Trophoblast cell (in vitro differentiated cells and primary cell): Measurements from ENCODE around the gene GNAS.

Experiments used
- DNase-seq, 2 donors: peaks; one replicate each; pipeline ENCODE4 v3.0.0-alpha.2; 2016
- H2AFZ ChIP-seq: 2 replicates; pipeline ENCODE4 v1.6.1; 2013; ENCODE audit warnings: low read length, moderate library complexity, mild to moderate bottlenecking; ENCODE audit not compliant: insufficient read depth, poor library complexity
- H2AK5ac ChIP-seq: 2 replicates; pipeline ENCODE4 v1.6.1; 2013; ENCODE audit warnings: mild to moderate bottlenecking, low read length
- H2BK120ac ChIP-seq: 2 replicates; pipeline ENCODE4 v1.6.1; 2013; ENCODE audit warnings: low read length, mild to moderate bottlenecking, moderate library complexity; ENCODE audit not compliant: insufficient read depth, poor library complexity
- H2BK12ac ChIP-seq: 2 replicates; pipeline ENCODE4 v1.6.1; 2013; ENCODE audit warnings: mild to moderate bottlenecking, low read length, moderate library complexity
- H2BK5ac ChIP-seq: 2 replicates; pipeline ENCODE4 v1.6.1; 2013; ENCODE audit warnings: low read length, low read depth, moderate library complexity, mild to moderate bottlenecking; ENCODE audit not compliant: poor library complexity
- H3K14ac ChIP-seq: 2 replicates; pipeline ENCODE4 v1.6.1; 2013; ENCODE audit warnings: mild to moderate bottlenecking, low read length
- H3K18ac ChIP-seq: 2 replicates; pipeline ENCODE4 v1.6.1; 2013; ENCODE audit warnings: mild to moderate bottlenecking, low read length
- H3K23ac ChIP-seq: 2 replicates; pipeline ENCODE4 v1.6.1; 2013; ENCODE audit warnings: low read length
- H3K27ac ChIP-seq: 2 replicates; pipeline ENCODE4 v1.5.1; 2013; ENCODE audit warnings: low read depth, mild to moderate bottlenecking, inconsistent platforms, low read length, moderate library complexity
- H3K27me3 ChIP-seq: 2 replicates; pipeline ENCODE4 v1.6.1; 2013; ENCODE audit warnings: inconsistent platforms, mild to moderate bottlenecking, low read length, moderate library complexity; ENCODE audit not compliant: insufficient read depth
- H3K36me3 ChIP-seq, 2 experiments: 1 replicate in 1 of 2; 2 replicates in 1 of 2; pipeline ENCODE4 v1.6.1; 2013; ENCODE audit warnings: low read length in 2 of 2, mild to moderate bottlenecking in 2 of 2, moderate library complexity in 1 of 2; ENCODE audit not compliant: insufficient read depth in 2 of 2, control insufficient read depth in 1 of 2
- H3K4ac ChIP-seq: 2 replicates; pipeline ENCODE4 v1.6.1; 2013; ENCODE audit warnings: low read depth, mild to moderate bottlenecking, low read length, moderate library complexity
- H3K4me1 ChIP-seq, 2 experiments: 1 replicate in 1 of 2; 2 replicates in 1 of 2; pipeline ENCODE4 v1.6.1; 2013; ENCODE audit warnings: low read length in 2 of 2, mild to moderate bottlenecking in 2 of 2, moderate library complexity in 1 of 2; ENCODE audit not compliant: insufficient read depth in 2 of 2, control insufficient read depth in 1 of 2
- H3K4me2 ChIP-seq: 2 replicates; pipeline ENCODE4 v1.6.1; 2013; ENCODE audit warnings: inconsistent platforms, mild to moderate bottlenecking, low read length, moderate library complexity
- H3K4me3 ChIP-seq: 2 replicates; pipeline ENCODE4 v1.5.1; 2013; ENCODE audit warnings: mild to moderate bottlenecking, low read depth, low read length, inconsistent platforms
- H3K79me1 ChIP-seq: one replicate; pipeline ENCODE4 v1.6.1; 2013; ENCODE audit warnings: low read length
- H3K79me2 ChIP-seq: 2 replicates; pipeline ENCODE4 v1.6.1; 2013; ENCODE audit warnings: low read length, mild to moderate bottlenecking; ENCODE audit not compliant: control insufficient read depth, insufficient read depth, poor library complexity
- H3K9ac ChIP-seq: 2 replicates; pipeline ENCODE4 v1.6.1; 2013; ENCODE audit warnings: mild to moderate bottlenecking, low read length
- H3K9me3 ChIP-seq: 2 replicates; pipeline ENCODE4 v1.6.1; 2013; ENCODE audit warnings: low read depth, mild to moderate bottlenecking, control low read depth, inconsistent platforms, low read length; ENCODE audit not compliant: insufficient read depth
- H4K12ac ChIP-seq: 2 replicates; pipeline ENCODE4 v1.6.1; 2013; ENCODE audit warnings: low read depth, mild to moderate bottlenecking, low read length, moderate library complexity
- H4K8ac ChIP-seq: 2 replicates; pipeline ENCODE4 v1.6.1; 2013; ENCODE audit warnings: low read depth, mild to moderate bottlenecking, low read length, moderate library complexity
- H4K91ac ChIP-seq: one replicate; pipeline ENCODE4 v1.6.1; 2013; ENCODE audit warnings: low read depth, mild to moderate bottlenecking, low read length, moderate library complexity
- WGBS: extraction: QIAGEN DNeasy Blood & Tissue Kit; methylation state at CpG from one replicate; pipeline ENCODE4 v1.1.7; 2013; ENCODE audit warnings: missing lambda C conversion rate; ENCODE audit not compliant: insufficient read length, insufficient coverage; ENCODE audit errors: extremely low coverage; 5-methylcytosine and 5-hydroxymethylcytosine counted together

Gene GNAS

DNA sequence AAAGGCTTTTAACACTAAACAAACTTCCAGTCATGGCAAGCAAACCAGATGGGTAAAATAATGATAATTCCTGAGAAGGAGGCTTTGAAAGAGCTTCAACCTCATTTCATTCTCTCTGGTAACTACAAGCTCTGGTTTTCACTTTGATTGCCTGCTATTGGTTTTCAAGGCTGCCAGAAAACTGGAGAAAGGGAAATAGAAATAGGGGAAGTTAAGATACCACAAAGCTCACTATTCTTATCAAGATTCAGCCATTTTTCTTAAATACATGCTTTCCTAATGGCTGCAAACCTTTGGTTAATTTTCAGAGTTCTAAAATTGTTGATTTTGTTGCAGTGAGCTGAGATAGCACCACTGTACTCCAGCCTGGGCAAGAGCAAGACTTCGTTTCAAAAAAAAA is 86.0 kb downstream of the GNAS start:
- Histone ChIP-seq H3K27me3 (no peaks in the 10 kb centered on the region), H2BK12ac (no peak overlapping the region), H3K18ac (no peak overlapping the region), H2BK120ac (no peak overlapping the region), H3K4me1 (no peaks in the 10 kb centered on the region), H3K27ac (no peak overlapping the region), H3K36me3 (no peaks in the 10 kb centered on the region), H4K12ac (no peak overlapping the region), H4K91ac (no peak overlapping the region), H3K79me1 (no peaks in the 10 kb centered on the region), H3K23ac (no peak overlapping the region), H3K9ac (no peak overlapping the region), H3K9me3 (no peaks in the 10 kb centered on the region), H3K14ac (no peak overlapping the region), H2AFZ (no peak overlapping the region), H3K4me2 (no peak overlapping the region), H2AK5ac (no peak overlapping the region), H3K4me3 (no peak overlapping the region), H2BK5ac (no peak overlapping the region), H3K79me2 (no peaks in the 10 kb centered on the region), H3K4ac (no peak overlapping the region), H4K8ac (no peak overlapping the region)
- no CpG with 5 or more reads among the region's 1 CpG for WGBS
- DNase-seq: no peak

DNA sequence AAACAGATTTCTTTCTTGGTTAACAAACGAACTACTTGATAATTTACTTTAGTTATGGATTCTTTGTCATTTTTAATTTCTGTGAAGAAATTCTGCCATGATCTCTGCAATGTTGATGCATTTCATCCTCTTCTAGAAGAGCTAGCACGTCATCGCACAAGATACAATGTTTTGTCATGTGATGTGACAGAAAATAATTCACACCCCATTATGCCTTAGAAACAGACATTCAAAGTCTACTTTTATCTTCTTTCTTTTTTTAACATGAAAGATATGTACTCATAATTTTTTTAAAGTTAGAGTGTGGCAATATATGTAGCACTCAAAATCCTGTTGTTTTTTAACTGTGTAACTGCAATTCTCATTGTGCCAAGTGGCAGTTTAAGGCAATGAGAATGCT is 89.0 kb downstream of the GNAS start:
- no peak overlapping the region for H3K4ac ChIP-seq
- H4K8ac ChIP-seq: no peak overlapping the region
- no peak overlapping the region for H2AK5ac ChIP-seq
- H3K23ac ChIP-seq: no peak overlapping the region
- H3K9me3 ChIP-seq: no peaks in the 10 kb centered on the region
- H3K79me1 ChIP-seq: no peaks in the 10 kb centered on the region
- no peaks in the 10 kb centered on the region for H3K36me3 ChIP-seq
- H3K14ac ChIP-seq: no peak overlapping the region
- H3K27ac ChIP-seq: no peak overlapping the region
- no peak overlapping the region for H4K91ac ChIP-seq
- peaks cover 4% of the 10 kb centered on the region in 2 experiments for H3K4me1 ChIP-seq
- no peak overlapping the region for H2BK12ac ChIP-seq
- no peaks in the 10 kb centered on the region for H3K79me2 ChIP-seq
- no peak overlapping the region for H3K18ac ChIP-seq
- H3K27me3 ChIP-seq: no peaks in the 10 kb centered on the region
- DNase-seq: no peak
- H3K4me3 ChIP-seq: no peak overlapping the region
- H2BK120ac ChIP-seq: no peak overlapping the region
- H3K9ac ChIP-seq: no peak overlapping the region
- no peak overlapping the region for H2AFZ ChIP-seq
- H3K4me2 ChIP-seq: no peak overlapping the region
- WGBS: no CpG with 5 or more reads among the region's 3 CpGs
- no peak overlapping the region for H4K12ac ChIP-seq
- H2BK5ac ChIP-seq: no peak overlapping the region

DNA sequence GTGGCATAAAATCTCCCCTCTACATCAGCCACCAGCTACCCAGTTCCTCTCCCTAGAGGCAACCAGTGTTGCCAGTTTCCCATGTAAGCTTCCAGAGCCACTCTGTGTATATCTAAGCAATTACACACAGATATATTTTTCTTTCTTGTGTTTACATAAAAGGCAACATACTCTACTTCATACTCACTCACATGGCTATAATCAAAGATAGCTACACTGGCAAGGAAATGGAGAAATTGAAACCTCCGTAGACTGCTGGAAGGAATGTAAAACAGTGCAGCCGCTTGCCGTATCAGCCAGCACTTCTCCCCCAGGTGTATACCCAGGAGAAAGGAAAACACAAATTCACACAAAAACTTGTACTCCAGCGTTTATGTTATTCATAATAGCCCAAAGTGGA is 90.0 kb downstream of the GNAS start:
- no peaks in the 10 kb centered on the region for H3K79me2 ChIP-seq
- H4K8ac ChIP-seq: no peak overlapping the region
- no peak overlapping the region for H3K9ac ChIP-seq
- H3K79me1 ChIP-seq: no peaks in the 10 kb centered on the region
- H3K4me2 ChIP-seq: no peak overlapping the region
- H4K91ac ChIP-seq: no peak overlapping the region
- no peak overlapping the region for H4K12ac ChIP-seq
- H3K27me3 ChIP-seq: no peaks in the 10 kb centered on the region
- no peak overlapping the region for H2BK12ac ChIP-seq
- no peak overlapping the region for H2AK5ac ChIP-seq
- H2BK120ac ChIP-seq: no peak overlapping the region
- no peak overlapping the region for H3K27ac ChIP-seq
- no peaks in the 10 kb centered on the region for H3K36me3 ChIP-seq
- H2BK5ac ChIP-seq: no peak overlapping the region
- WGBS: no CpG with 5 or more reads among the region's 4 CpGs
- H3K14ac ChIP-seq: no peak overlapping the region
- no peaks in the 10 kb centered on the region for H3K9me3 ChIP-seq
- H3K4me1 ChIP-seq: peaks cover 4% of the 10 kb centered on the region in 2 experiments
- H3K4me3 ChIP-seq: no peak overlapping the region
- no peak overlapping the region for H3K18ac ChIP-seq
- H2AFZ ChIP-seq: no peak overlapping the region
- no peak overlapping the region for H3K4ac ChIP-seq
- H3K23ac ChIP-seq: no peak overlapping the region
- DNase-seq: peak in 1 of 2 donors; percentile 8

DNA sequence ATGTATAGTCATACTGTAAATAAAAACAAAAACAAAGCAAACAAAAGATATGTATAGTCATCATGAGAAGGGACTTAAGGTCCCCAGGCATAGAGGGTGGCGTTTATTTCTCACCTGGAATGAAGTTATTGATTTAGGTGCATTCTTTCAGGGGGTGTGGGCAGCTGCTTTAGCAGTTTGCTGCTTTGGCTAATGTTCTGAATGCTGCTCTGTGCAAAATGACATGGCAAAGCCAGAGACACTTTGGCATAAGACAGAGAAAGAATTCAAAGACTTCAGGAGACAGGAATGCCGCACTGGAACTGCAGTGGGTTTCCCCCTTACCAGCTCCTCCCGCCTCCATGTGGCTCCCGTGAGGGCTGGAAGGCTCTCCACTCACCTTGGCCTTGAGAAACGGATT is 92.1 kb downstream of the GNAS start:
- WGBS: no CpG with 5 or more reads among the region's 5 CpGs
- no peak overlapping the region for H3K4me3 ChIP-seq
- no peak overlapping the region for H4K91ac ChIP-seq
- no peak overlapping the region for H4K8ac ChIP-seq
- no peak overlapping the region for H3K18ac ChIP-seq
- H2BK5ac ChIP-seq: no peak overlapping the region
- H3K4ac ChIP-seq: no peak overlapping the region
- H2BK12ac ChIP-seq: no peak overlapping the region
- no peak overlapping the region for H3K9ac ChIP-seq
- no peaks in the 10 kb centered on the region for H3K27me3 ChIP-seq
- H3K27ac ChIP-seq: no peak overlapping the region
- no peaks in the 10 kb centered on the region for H3K79me1 ChIP-seq
- no peak overlapping the region for H4K12ac ChIP-seq
- H3K14ac ChIP-seq: no peak overlapping the region
- no peak for DNase-seq
- no peak overlapping the region for H2AK5ac ChIP-seq
- H3K9me3 ChIP-seq: no peaks in the 10 kb centered on the region
- no peaks in the 10 kb centered on the region for H3K79me2 ChIP-seq
- H2BK120ac ChIP-seq: no peak overlapping the region
- H2AFZ ChIP-seq: no peak overlapping the region
- peaks cover 4% of the 10 kb centered on the region in 2 experiments for H3K4me1 ChIP-seq
- no peak overlapping the region for H3K4me2 ChIP-seq
- no peak overlapping the region for H3K23ac ChIP-seq
- no peaks in the 10 kb centered on the region for H3K36me3 ChIP-seq
